Esophagus (tissue), 2 donors: ENCODE measurements around the gene NAB2. TPM values are rescaled to one million over a fixed set of nuclear protein-coding genes. Genes with fewer than 3 reads are reported as not detected.
"Not testable (repeated sequence)": the region's sequence is repeated elsewhere in the genome, so short reads cannot be mapped to it uniquely, and the experiment has no call there.

Source experiments
- H3K27ac ChIP-seq, 2 donors: one replicate each; pipeline ENCODE4 v1.5.1; 2013; ENCODE audit warnings: low read depth in 2 of 2, mild to moderate bottlenecking in 2 of 2, inconsistent platforms in 1 of 2, low read length in 1 of 2, moderate library complexity in 1 of 2
- H3K27me3 ChIP-seq, 2 donors: one replicate each; pipeline ENCODE4 v1.6.1; 2013; ENCODE audit warnings: low read length in 2 of 2, control low read depth in 1 of 2, mild to moderate bottlenecking in 1 of 2; ENCODE audit not compliant: insufficient read depth in 2 of 2, control insufficient read depth in 1 of 2
- H3K36me3 ChIP-seq, 2 donors: one replicate each; pipeline ENCODE4 v1.6.1; 2013; ENCODE audit warnings: low read length in 1 of 2; ENCODE audit not compliant: control insufficient read depth in 2 of 2, insufficient read depth in 2 of 2
- H3K4me1 ChIP-seq, 2 donors: one replicate each; pipeline ENCODE4 v1.6.1; 2013; ENCODE audit warnings: low read length in 1 of 2; ENCODE audit not compliant: control insufficient read depth in 2 of 2, insufficient read depth in 2 of 2
- H3K4me3 ChIP-seq, 2 donors: one replicate each; pipeline ENCODE4 v1.5.1; 2013; ENCODE audit warnings: low read length in 2 of 2, mild to moderate bottlenecking in 2 of 2, low read depth in 1 of 2, moderate library complexity in 1 of 2
- H3K9me3 ChIP-seq, 2 donors: one replicate each; pipeline ENCODE4 v1.6.1; 2013; ENCODE audit warnings: mild to moderate bottlenecking in 2 of 2, low read depth in 1 of 2, low read length in 1 of 2, moderate library complexity in 1 of 2; ENCODE audit not compliant: control insufficient read depth in 2 of 2, insufficient read depth in 1 of 2
- WGBS, 2 donors: extraction: QIAGEN DNeasy Blood & Tissue Kit; methylation state at CpG; one replicate each; pipeline ENCODE4 v1.1.7; 2013; 5-methylcytosine and 5-hydroxymethylcytosine counted together
- polyA plus RNA-seq, 2 donors: library from polyadenylated mRNA; stranded (reverse); fragments of 200-250 nt; gene quantifications; one replicate each; pipeline ENCODE4 v1.2.3, GENCODE V29; 2013
- donor health status: healthy with polysubstance abuse.
- donor health status: Bipolar disorder and iron deficiency.

NAB2 gene
- polyA plus RNA-seq, 2 donors, result 11.6 to 19.3 TPM

- not testable (repeated sequence) for H3K27me3 ChIP-seq, H3K9me3 ChIP-seq, H3K27ac ChIP-seq, H3K4me1 ChIP-seq, H3K36me3 ChIP-seq, H3K4me3 ChIP-seq
- 82 to 85% methylated on average over 11 of the region's 11 CpGs for WGBS, 2 donors
These were observed 31.8 kb downstream of the NAB2 start for GRCh38 chr12:57120718-57121117.

GRCh38 chr12:57123813-57124212, 34.9 kb downstream of the NAB2 start:
- Histone ChIP-seq H3K9me3 (no peaks in the 10 kb centered on the region), H3K36me3 (no peaks in the 10 kb centered on the region), H3K4me1 (peaks cover 0 to 4% of the 10 kb centered on the region in 2 donors), H3K27ac (no peak overlapping the region), H3K4me3 (no peak overlapping the region), H3K27me3 (no peaks in the 10 kb centered on the region)
- 41 to 50% methylated on average over 2 of the region's 2 CpGs for WGBS, 2 donors

GRCh38 chr12:57124261-57124877, 35.5 kb downstream of the NAB2 start:
- Histone ChIP-seq H3K4me3 (no peak overlapping the region), H3K27me3 (no peaks in the 10 kb centered on the region), H3K27ac (no peak overlapping the region), H3K36me3 (no peaks in the 10 kb centered on the region), H3K9me3 (no peaks in the 10 kb centered on the region), H3K4me1 (no peaks in the 10 kb centered on the region)
- WGBS, 2 donors, result 13 to 14% methylated on average over 10 of the region's 10 CpGs

GRCh38 chr12:57126061-57126460, 37.1 kb downstream of the NAB2 start:
- Histone ChIP-seq H3K4me3 (no peak overlapping the region), H3K27ac (no peak overlapping the region), H3K9me3 (no peaks in the 10 kb centered on the region), H3K27me3 (no peaks in the 10 kb centered on the region), H3K36me3 (no peaks in the 10 kb centered on the region), H3K4me1 (peaks cover 0 to 2% of the 10 kb centered on the region in 2 donors)
- WGBS, 2 donors, result 91 to 93% methylated on average over 11 of the region's 11 CpGs

GRCh38 chr12:57126561-57126960, 37.6 kb downstream of the NAB2 start:
- H3K27me3 ChIP-seq, result no peaks in the 10 kb centered on the region
- WGBS, 2 donors, result 29 to 36% methylated on average over 7 of the region's 7 CpGs
- H3K9me3 ChIP-seq, result no peaks in the 10 kb centered on the region
- peaks cover 0 to 4% of the 10 kb centered on the region in 2 donors for H3K4me1 ChIP-seq
- peak overlapping the region; percentile 98 to 100 for H3K27ac ChIP-seq
- H3K4me3 ChIP-seq, result no peak overlapping the region
- no peaks in the 10 kb centered on the region for H3K36me3 ChIP-seq

GRCh38 chr12:57127101-57127725, 38.3 kb downstream of the NAB2 start:
- H3K27ac ChIP-seq, result peak overlapping the region; percentile 98 to 100
- peak overlapping the region; percentile 64 to 68 for H3K4me3 ChIP-seq
- WGBS, 2 donors, result 4% methylated on average over 26 of the region's 26 CpGs
- no peaks in the 10 kb centered on the region for H3K27me3 ChIP-seq
- H3K4me1 ChIP-seq, result peaks cover 3 to 10% of the 10 kb centered on the region in 2 donors
- H3K9me3 ChIP-seq, result no peaks in the 10 kb centered on the region
- no peaks in the 10 kb centered on the region for H3K36me3 ChIP-seq

GRCh38 chr12:57127726-57128518, 39.0 kb downstream of the NAB2 start, which contains the start of gene LRP1:
Gene LRP1 (plus strand): TSS chr12:57128483. CDS start chr12:57128965, 482 bp downstream.
- WGBS, 2 donors, result 1% methylated on average over 43 to 57 of the region's 57 CpGs
- Histone ChIP-seq H3K9me3 (no peaks in the 10 kb centered on the region), H3K4me3 (peak within 1 kb of the TSS; percentile 64 to 68), H3K27ac (peak within 1 kb of the TSS; percentile 98 to 100), H3K36me3 (no peaks in the 10 kb centered on the region), H3K4me1 (peaks cover 3 to 10% of the 10 kb centered on the region in 2 donors), H3K27me3 (no peaks in the 10 kb centered on the region)

- 2% methylated on average over 28 to 35 of the region's 35 CpGs for WGBS, 2 donors
These were observed 39.8 kb downstream of the NAB2 start for GRCh38 chr12:57128519-57129247.

GRCh38 chr12:57129321-57129842, 40.5 kb downstream of the NAB2 start:
- H3K27me3 ChIP-seq, result no peaks in the 10 kb centered on the region
- no peaks in the 10 kb centered on the region for H3K36me3 ChIP-seq
- peaks cover 3 to 10% of the 10 kb centered on the region in 2 donors for H3K4me1 ChIP-seq
- no peaks in the 10 kb centered on the region for H3K9me3 ChIP-seq
- H3K27ac ChIP-seq, result peak overlapping the region; percentile 84 to 98
- peak overlapping the region; percentile 64 to 68 for H3K4me3 ChIP-seq
- WGBS, 2 donors, result 14 to 25% methylated on average over 10 to 12 of the region's 12 CpGs

More at GRCh38 chr12:57128519-57129247, 39.8 kb downstream of the NAB2 start:
- Histone ChIP-seq H3K27ac (peak overlapping the region; percentile 84 to 98), H3K36me3 (no peaks in the 10 kb centered on the region), H3K4me3 (peak overlapping the region; percentile 64 to 68), H3K9me3 (no peaks in the 10 kb centered on the region), H3K4me1 (peaks cover 3 to 10% of the 10 kb centered on the region in 2 donors), H3K27me3 (no peaks in the 10 kb centered on the region)
